Mesendoderm (in vitro differentiated cells): ENCODE results near the gene KRTAP10-3.

Experiments
- DNase-seq: peaks from one replicate; pipeline ENCODE4 v3.0.0; 2013
- H2AK5ac ChIP-seq: 2 replicates; pipeline ENCODE4 v1.6.1; 2013; ENCODE audit warnings: low read length, inconsistent platforms
- H2BK120ac ChIP-seq: 2 replicates; pipeline ENCODE4 v1.6.1; 2013; ENCODE audit warnings: low read depth, mild to moderate bottlenecking, low read length, moderate library complexity, mixed read lengths
- H2BK15ac ChIP-seq: replicated peaks from 2 replicates; pipeline ENCODE4 v1.6.1; 2013; ENCODE audit warnings: low read depth, mild to moderate bottlenecking, moderate library complexity
- H2BK5ac ChIP-seq: 2 replicates; pipeline ENCODE4 v1.6.1; 2013; ENCODE audit warnings: low read length, inconsistent platforms
- H3K18ac ChIP-seq: 2 replicates; pipeline ENCODE4 v1.6.1; 2013; ENCODE audit warnings: mild to moderate bottlenecking, low read length, mixed read lengths
- H3K23ac ChIP-seq: one replicate; pipeline ENCODE4 v1.6.1; 2013; ENCODE audit warnings: low read length
- H3K27ac ChIP-seq: 2 replicates; pipeline ENCODE4 v1.5.1; 2013; ENCODE audit warnings: low read depth, mild to moderate bottlenecking, inconsistent platforms, low read length, moderate library complexity
- H3K27me3 ChIP-seq: 2 replicates; pipeline ENCODE4 v1.6.1; 2013; ENCODE audit warnings: low read length, control low read depth, mild to moderate bottlenecking, inconsistent platforms; ENCODE audit not compliant: insufficient read depth, poor library complexity
- H3K36me3 ChIP-seq: 2 replicates; pipeline ENCODE4 v1.6.1; 2013; ENCODE audit warnings: low read length, inconsistent platforms; ENCODE audit not compliant: control insufficient read depth, insufficient read depth
- H3K4ac ChIP-seq: one replicate; pipeline ENCODE4 v1.6.1; 2013; ENCODE audit warnings: low read depth, mild to moderate bottlenecking, low read length, moderate library complexity
- H3K4me1 ChIP-seq: 2 replicates; pipeline ENCODE4 v1.6.1; 2013; ENCODE audit warnings: low read depth, low read length, inconsistent platforms; ENCODE audit not compliant: control insufficient read depth
- H3K4me2 ChIP-seq: 2 replicates; pipeline ENCODE4 v1.6.1; 2013; ENCODE audit warnings: low read length
- H3K4me3 ChIP-seq: 2 replicates; pipeline ENCODE4 v1.5.1; 2013; ENCODE audit warnings: mild to moderate bottlenecking, low read length
- H3K56ac ChIP-seq: one replicate; pipeline ENCODE4 v1.6.1; 2013; ENCODE audit warnings: low read length
- H3K79me1 ChIP-seq: 2 replicates; pipeline ENCODE4 v1.6.1; 2013; ENCODE audit warnings: low read length, inconsistent platforms
- H3K79me2 ChIP-seq: 2 replicates; pipeline ENCODE4 v1.6.1; 2013; ENCODE audit warnings: mild to moderate bottlenecking, low read length; ENCODE audit not compliant: control insufficient read depth, insufficient read depth
- H3K9ac ChIP-seq: 2 replicates; pipeline ENCODE4 v1.6.1; 2013; ENCODE audit warnings: low read length, inconsistent platforms
- H4K5ac ChIP-seq: one replicate; pipeline ENCODE4 v1.6.1; 2013; ENCODE audit warnings: low read length
- H4K8ac ChIP-seq: one replicate; pipeline ENCODE4 v1.6.1; 2013; ENCODE audit warnings: low read depth, mild to moderate bottlenecking, control low read depth, low read length, moderate library complexity
- WGBS: extraction: QIAGEN DNeasy Blood & Tissue Kit; methylation state at CpG from one replicate; pipeline ENCODE4 v1.1.7; 2013; ENCODE audit warnings: low lambda C conversion rate, missing lambda C conversion rate; ENCODE audit not compliant: insufficient coverage; ENCODE audit errors: extremely low coverage; 5-methylcytosine and 5-hydroxymethylcytosine counted together

The KRTAP10-3 gene

GRCh38 chr21:44529011-44529421 is 29.6 kb downstream of the KRTAP10-3 start:
- Histone ChIP-seq H3K9ac (no peak overlapping the region), H4K8ac (no peak overlapping the region), H3K79me2 (no peaks in the 10 kb centered on the region), H3K4me2 (no peak overlapping the region), H3K4ac (no peak overlapping the region), H4K5ac (no peak overlapping the region), H2BK15ac (no peak overlapping the region), H3K27ac (no peak overlapping the region), H3K27me3 (no peaks in the 10 kb centered on the region), H3K23ac (no peak overlapping the region), H3K4me3 (no peak overlapping the region), H3K4me1 (no peaks in the 10 kb centered on the region), H3K79me1 (no peaks in the 10 kb centered on the region), H3K56ac (no peak overlapping the region), H3K18ac (no peak overlapping the region), H2BK120ac (no peak overlapping the region), H2AK5ac (no peak overlapping the region), H2BK5ac (no peak overlapping the region), H3K36me3 (peaks cover 4% of the 10 kb centered on the region)
- DNase-seq, result no peak
- no CpG with 5 or more reads among the region's 17 CpGs for WGBS

GRCh38 chr21:44528634-44528995 is 30.0 kb downstream of the KRTAP10-3 start:
- Histone ChIP-seq H4K8ac (no peak overlapping the region), H2BK120ac (no peak overlapping the region), H3K36me3 (peaks cover 4% of the 10 kb centered on the region), H4K5ac (no peak overlapping the region), H3K4ac (no peak overlapping the region), H2BK5ac (no peak overlapping the region), H3K4me3 (no peak overlapping the region), H3K9ac (no peak overlapping the region), H3K27ac (no peak overlapping the region), H3K4me2 (no peak overlapping the region), H3K23ac (no peak overlapping the region), H2BK15ac (no peak overlapping the region), H2AK5ac (no peak overlapping the region), H3K27me3 (no peaks in the 10 kb centered on the region), H3K4me1 (no peaks in the 10 kb centered on the region), H3K79me2 (no peaks in the 10 kb centered on the region), H3K79me1 (no peaks in the 10 kb centered on the region), H3K18ac (no peak overlapping the region), H3K56ac (no peak overlapping the region)
- WGBS, result no CpG with 5 or more reads among the region's 10 CpGs
- no peak for DNase-seq

- H2BK5ac ChIP-seq, result no peak overlapping the region
- no peak overlapping the region for H3K23ac ChIP-seq
- H2BK120ac ChIP-seq, result no peak overlapping the region
- H2AK5ac ChIP-seq, result no peak overlapping the region
- H3K4me3 ChIP-seq, result no peak overlapping the region
- H3K4me1 ChIP-seq, result no peaks in the 10 kb centered on the region
- DNase-seq, result no peak
- no peak overlapping the region for H4K5ac ChIP-seq
- H3K4ac ChIP-seq, result no peak overlapping the region
- no CpG with 5 or more reads among the region's 18 CpGs for WGBS
- H3K9ac ChIP-seq, result no peak overlapping the region
- no peaks in the 10 kb centered on the region for H3K79me1 ChIP-seq
- no peak overlapping the region for H3K4me2 ChIP-seq
- H4K8ac ChIP-seq, result no peak overlapping the region
- peaks cover 4% of the 10 kb centered on the region for H3K36me3 ChIP-seq
- H3K56ac ChIP-seq, result no peak overlapping the region
- H3K27me3 ChIP-seq, result no peaks in the 10 kb centered on the region
- H3K79me2 ChIP-seq, result no peaks in the 10 kb centered on the region
- H3K18ac ChIP-seq, result no peak overlapping the region
- H2BK15ac ChIP-seq, result no peak overlapping the region
- no peak overlapping the region for H3K27ac ChIP-seq
Observed at GRCh38 chr21:44527983-44528633, 30.5 kb downstream of the KRTAP10-3 start.

GRCh38 chr21:44527156-44527982 is 31.2 kb downstream of the KRTAP10-3 start:
- Histone ChIP-seq H3K18ac (no peak overlapping the region), H3K36me3 (peaks cover 4% of the 10 kb centered on the region), H3K23ac (no peak overlapping the region), H2BK5ac (no peak overlapping the region), H3K79me2 (no peaks in the 10 kb centered on the region), H3K9ac (no peak overlapping the region), H3K27me3 (no peaks in the 10 kb centered on the region), H2BK15ac (no peak overlapping the region), H3K79me1 (no peaks in the 10 kb centered on the region), H3K4me1 (no peaks in the 10 kb centered on the region), H4K5ac (no peak overlapping the region), H2AK5ac (no peak overlapping the region), H3K4me3 (no peak overlapping the region), H3K27ac (no peak overlapping the region), H3K4me2 (no peak overlapping the region), H3K4ac (no peak overlapping the region), H3K56ac (no peak overlapping the region), H4K8ac (no peak overlapping the region), H2BK120ac (no peak overlapping the region)
- DNase-seq, result no peak
- no CpG with 5 or more reads among the region's 37 CpGs for WGBS

- H2BK120ac ChIP-seq, result no peak overlapping the region
- WGBS, result no CpG with 5 or more reads among the region's 12 CpGs
Observed at GRCh38 chr21:44526096-44526997, 32.2 kb downstream of the KRTAP10-3 start.

More at GRCh38 chr21:44526096-44526997, 32.2 kb downstream of the KRTAP10-3 start:
- no peak overlapping the region for H3K23ac ChIP-seq
- H3K4me2 ChIP-seq, result no peak overlapping the region
- H3K18ac ChIP-seq, result no peak overlapping the region
- no peak overlapping the region for H4K5ac ChIP-seq
- H2BK15ac ChIP-seq, result no peak overlapping the region
- peaks cover 4% of the 10 kb centered on the region for H3K36me3 ChIP-seq
- H3K27ac ChIP-seq, result no peak overlapping the region
- no peak overlapping the region for H4K8ac ChIP-seq
- no peak overlapping the region for H3K56ac ChIP-seq
- H3K4me1 ChIP-seq, result no peaks in the 10 kb centered on the region
- no peak for DNase-seq
- H3K27me3 ChIP-seq, result no peaks in the 10 kb centered on the region
- H3K4ac ChIP-seq, result no peak overlapping the region
- H3K79me1 ChIP-seq, result no peaks in the 10 kb centered on the region
- H2AK5ac ChIP-seq, result no peak overlapping the region
- H3K79me2 ChIP-seq, result no peaks in the 10 kb centered on the region
- no peak overlapping the region for H3K9ac ChIP-seq
- no peak overlapping the region for H2BK5ac ChIP-seq
- no peak overlapping the region for H3K4me3 ChIP-seq
